Measurements from ENCODE around the gene MATCAP1.

The MATCAP1 gene

GRCh38 chr16:67191411-67191994 lies 7.7 kb upstream of the MATCAP1 start:
- no peak for DNase-seq

- no peak for DNase-seq
Measured at GRCh38 chr16:67190448-67191399, 7.0 kb upstream of the MATCAP1 start.

GRCh38 chr16:67190041-67190440 lies 6.3 kb upstream of the MATCAP1 start, which contains the start of gene EXOC3L1:
EXOC3L1 (minus strand) TSS chr16:67190136; CDS start chr16:67189676, 460 bp downstream.
- no peak for DNase-seq

- no peak for DNase-seq
Measured at GRCh38 chr16:67188798-67189197, 5.0 kb upstream of the MATCAP1 start.

- no peak for DNase-seq
Measured at GRCh38 chr16:67188323-67188722, 4.6 kb upstream of the MATCAP1 start.

- no peak for DNase-seq
Measured at GRCh38 chr16:67187175-67187890, 3.6 kb upstream of the MATCAP1 start.

- DNase-seq: no peak
Measured at GRCh38 chr16:67186550-67186950, 2.8 kb upstream of the MATCAP1 start.

GRCh38 chr16:67185651-67186134 lies 1.9 kb upstream of the MATCAP1 start:
- no peak for DNase-seq

- DNase-seq: peak; percentile 70
Measured at GRCh38 chr16:67184995-67185650, 1.4 kb upstream of the MATCAP1 start.

- DNase-seq: peak; percentile 35
Measured at GRCh38 chr16:67184453-67184994, 761 bp upstream of the MATCAP1 start.

GRCh38 chr16:67183284-67183626 lies 508 bp downstream of the MATCAP1 start:
- DNase-seq: no peak

GRCh38 chr16:67182288-67182687 lies 1.5 kb downstream of the MATCAP1 start:
- no peak for DNase-seq

GRCh38 chr16:67181346-67181745 lies 2.4 kb downstream of the MATCAP1 start:
- DNase-seq: no peak

- DNase-seq: no peak
Measured at GRCh38 chr16:67180166-67180565, 3.6 kb downstream of the MATCAP1 start.

- no peak for DNase-seq
Measured at GRCh38 chr16:67179421-67180080, 4.2 kb downstream of the MATCAP1 start.

GRCh38 chr16:67177743-67178699 lies 5.7 kb downstream of the MATCAP1 start:
- peak; percentile 71 for DNase-seq

GRCh38 chr16:67176662-67177061 lies 7.1 kb downstream of the MATCAP1 start:
- DNase-seq: no peak

- peak; percentile 35 for DNase-seq
Measured at GRCh38 chr16:67174706-67175231, 9.0 kb downstream of the MATCAP1 start.

GRCh38 chr16:67173808-67174705 lies 9.7 kb downstream of the MATCAP1 start:
- peak; percentile 73 for DNase-seq

Data from right kidney (tissue), 1 donor.